Glutamatergic neuron (in vitro differentiated cells): Measurements from ENCODE around the gene EHBP1L1. TPM values are rescaled to one million over a fixed set of nuclear protein-coding genes. Genes with fewer than 3 reads are reported as not detected.

ENCODE experiments used
- DNase-seq: peaks from one replicate; pipeline ENCODE4 v3.0.0; 2022
- H3K27ac Mint-ChIP-seq: one replicate; pipeline ENCODE4 v1.8.0; 2020; ENCODE audit warnings: mild to moderate bottlenecking, mixed read lengths, inconsistent platforms; ENCODE audit not compliant: unreplicated experiment
- H3K27me3 Mint-ChIP-seq: one replicate; pipeline ENCODE4 v1.8.0; 2020; ENCODE audit warnings: mild to moderate bottlenecking, moderate library complexity, mixed read lengths, inconsistent platforms; ENCODE audit not compliant: unreplicated experiment
- H3K36me3 Mint-ChIP-seq: one replicate; pipeline ENCODE4 v1.8.0; 2020; ENCODE audit warnings: mild to moderate bottlenecking, mixed read lengths, inconsistent platforms; ENCODE audit not compliant: unreplicated experiment
- H3K4me1 Mint-ChIP-seq: one replicate; pipeline ENCODE4 v1.8.0; 2020; ENCODE audit warnings: mild to moderate bottlenecking, low read depth, mixed read lengths, inconsistent platforms; ENCODE audit not compliant: unreplicated experiment
- H3K4me3 Mint-ChIP-seq: one replicate; pipeline ENCODE4 v1.8.0; 2020; ENCODE audit warnings: mild to moderate bottlenecking, mixed read lengths, inconsistent platforms; ENCODE audit not compliant: unreplicated experiment
- H3K9me3 Mint-ChIP-seq: one replicate; pipeline ENCODE4 v1.8.0; 2020; ENCODE audit warnings: mild to moderate bottlenecking, moderate library complexity, mixed read lengths, inconsistent platforms; ENCODE audit not compliant: unreplicated experiment
- total RNA-seq: library from RNA; stranded (reverse); fragmentation: NEBNext Ultra II Directional; extraction: Animal tissue kit (Norgen Biotek cat#: 25700); gene quantifications from one replicate; pipeline ENCODE4 v1.2.1, GENCODE V29; 2021; ENCODE audit not compliant: unreplicated experiment
- TF ChIP-seq, protein P1 (sequence below): fragments of 200-600 bp; sonication (generic); IDR thresholded peaks from one replicate; pipeline ENCODE4 v1.5.0; 2021; ENCODE audit not compliant: partially characterized antibody, unreplicated experiment

EHBP1L1 gene
- total RNA-seq, 1 donor from 2014 or later = 14.2 TPM

DNA sequence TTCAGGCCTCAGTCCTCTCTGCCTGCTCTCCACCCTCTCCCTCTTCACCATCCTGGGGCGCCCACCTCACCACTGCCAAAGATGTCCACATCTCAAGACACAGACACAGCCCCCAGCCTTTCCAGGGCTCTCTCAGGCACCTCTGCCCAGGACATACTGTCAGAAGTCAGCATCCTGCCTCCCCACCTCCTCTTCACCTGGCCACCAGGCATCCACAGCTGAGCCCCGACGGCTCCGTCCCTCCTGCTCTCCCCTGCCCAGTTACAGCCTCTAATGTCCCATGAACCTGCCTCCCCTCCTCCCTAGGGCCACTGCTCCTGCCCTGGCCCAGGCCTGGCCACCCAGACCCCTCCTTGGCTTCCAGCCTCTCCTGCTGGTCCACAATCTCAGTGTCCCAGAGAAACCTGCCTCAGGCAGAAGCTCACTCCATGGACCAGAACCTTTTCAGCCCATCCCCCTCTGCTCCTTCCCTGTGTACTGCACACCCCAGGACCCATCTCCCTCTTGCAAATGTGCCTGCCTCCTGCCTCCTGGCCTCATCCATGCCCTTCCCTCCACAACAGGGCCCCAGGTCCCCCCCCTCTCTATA, 20.9 kb upstream of the EHBP1L1 start:
- no peaks in the 10 kb centered on the region for H3K36me3 Mint-ChIP-seq
- peaks cover 14% of the 10 kb centered on the region for H3K9me3 Mint-ChIP-seq
- H3K4me1 Mint-ChIP-seq = peaks cover 14% of the 10 kb centered on the region
- TF ChIP-seq, protein P1, sequence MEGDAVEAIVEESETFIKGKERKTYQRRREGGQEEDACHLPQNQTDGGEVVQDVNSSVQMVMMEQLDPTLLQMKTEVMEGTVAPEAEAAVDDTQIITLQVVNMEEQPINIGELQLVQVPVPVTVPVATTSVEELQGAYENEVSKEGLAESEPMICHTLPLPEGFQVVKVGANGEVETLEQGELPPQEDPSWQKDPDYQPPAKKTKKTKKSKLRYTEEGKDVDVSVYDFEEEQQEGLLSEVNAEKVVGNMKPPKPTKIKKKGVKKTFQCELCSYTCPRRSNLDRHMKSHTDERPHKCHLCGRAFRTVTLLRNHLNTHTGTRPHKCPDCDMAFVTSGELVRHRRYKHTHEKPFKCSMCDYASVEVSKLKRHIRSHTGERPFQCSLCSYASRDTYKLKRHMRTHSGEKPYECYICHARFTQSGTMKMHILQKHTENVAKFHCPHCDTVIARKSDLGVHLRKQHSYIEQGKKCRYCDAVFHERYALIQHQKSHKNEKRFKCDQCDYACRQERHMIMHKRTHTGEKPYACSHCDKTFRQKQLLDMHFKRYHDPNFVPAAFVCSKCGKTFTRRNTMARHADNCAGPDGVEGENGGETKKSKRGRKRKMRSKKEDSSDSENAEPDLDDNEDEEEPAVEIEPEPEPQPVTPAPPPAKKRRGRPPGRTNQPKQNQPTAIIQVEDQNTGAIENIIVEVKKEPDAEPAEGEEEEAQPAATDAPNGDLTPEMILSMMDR = no peak
- H3K27ac Mint-ChIP-seq = no peak overlapping the region
- H3K4me3 Mint-ChIP-seq = peak overlapping the region; percentile 36
- no peak for DNase-seq
- H3K27me3 Mint-ChIP-seq = peaks cover 20% of the 10 kb centered on the region

- DNase-seq = no peak
- Mint-ChIP-seq H3K36me3 (no peaks in the 10 kb centered on the region), H3K27me3 (peaks cover 22% of the 10 kb centered on the region), H3K4me1 (peaks cover 17% of the 10 kb centered on the region), H3K27ac (no peak overlapping the region), H3K4me3 (peak overlapping the region; percentile 61), H3K9me3 (peaks cover 14% of the 10 kb centered on the region)
- TF ChIP-seq, protein P1 = no peak
These were observed 20.1 kb upstream of the EHBP1L1 start for GRCh38 chr11:65555693-65556231.

DNA sequence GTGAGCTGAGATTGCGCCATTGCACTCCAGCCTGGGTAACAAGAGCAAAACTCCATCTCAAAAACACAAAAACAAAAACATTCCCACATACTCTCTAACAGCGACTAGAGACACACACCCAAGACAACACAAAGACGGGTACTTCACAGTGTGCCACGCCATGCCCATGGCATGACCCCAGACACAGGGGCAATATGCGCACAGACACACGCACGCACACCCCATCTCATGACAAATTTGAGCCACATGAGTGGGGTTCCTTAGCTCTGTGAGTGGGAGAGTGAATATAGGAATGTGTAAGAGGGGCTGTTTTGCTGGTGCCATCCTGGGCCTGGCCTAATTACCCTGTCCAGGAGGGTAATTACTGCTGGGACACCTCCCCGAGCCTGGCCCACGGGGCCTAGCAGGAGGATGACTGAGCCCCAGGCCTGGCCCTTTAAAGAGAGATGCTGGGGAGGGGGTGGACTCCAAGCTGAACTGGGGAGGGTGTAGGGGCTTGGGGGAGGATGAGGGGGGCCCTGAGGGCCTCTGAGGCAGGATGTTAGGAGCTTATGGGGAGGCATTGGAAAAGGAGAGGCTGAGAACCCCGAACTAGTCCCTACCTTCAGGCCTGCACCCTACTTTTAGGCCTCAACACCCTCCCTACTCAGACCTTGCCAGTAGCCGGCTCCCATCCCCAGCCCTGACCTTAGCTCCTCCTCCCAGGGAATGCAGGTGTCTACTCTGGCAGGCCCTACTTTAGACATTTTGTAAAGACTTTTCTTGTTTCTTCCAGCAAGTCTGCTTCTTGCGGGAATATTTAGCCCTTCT, 19.2 kb upstream of the EHBP1L1 start:
- Mint-ChIP-seq H3K27ac (no peak overlapping the region), H3K27me3 (peaks cover 17% of the 10 kb centered on the region), H3K36me3 (no peaks in the 10 kb centered on the region), H3K4me1 (peaks cover 15% of the 10 kb centered on the region), H3K9me3 (peaks cover 11% of the 10 kb centered on the region), H3K4me3 (peak overlapping the region; percentile 76)
- TF ChIP-seq, protein P1 = no peak
- no peak for DNase-seq

DNA sequence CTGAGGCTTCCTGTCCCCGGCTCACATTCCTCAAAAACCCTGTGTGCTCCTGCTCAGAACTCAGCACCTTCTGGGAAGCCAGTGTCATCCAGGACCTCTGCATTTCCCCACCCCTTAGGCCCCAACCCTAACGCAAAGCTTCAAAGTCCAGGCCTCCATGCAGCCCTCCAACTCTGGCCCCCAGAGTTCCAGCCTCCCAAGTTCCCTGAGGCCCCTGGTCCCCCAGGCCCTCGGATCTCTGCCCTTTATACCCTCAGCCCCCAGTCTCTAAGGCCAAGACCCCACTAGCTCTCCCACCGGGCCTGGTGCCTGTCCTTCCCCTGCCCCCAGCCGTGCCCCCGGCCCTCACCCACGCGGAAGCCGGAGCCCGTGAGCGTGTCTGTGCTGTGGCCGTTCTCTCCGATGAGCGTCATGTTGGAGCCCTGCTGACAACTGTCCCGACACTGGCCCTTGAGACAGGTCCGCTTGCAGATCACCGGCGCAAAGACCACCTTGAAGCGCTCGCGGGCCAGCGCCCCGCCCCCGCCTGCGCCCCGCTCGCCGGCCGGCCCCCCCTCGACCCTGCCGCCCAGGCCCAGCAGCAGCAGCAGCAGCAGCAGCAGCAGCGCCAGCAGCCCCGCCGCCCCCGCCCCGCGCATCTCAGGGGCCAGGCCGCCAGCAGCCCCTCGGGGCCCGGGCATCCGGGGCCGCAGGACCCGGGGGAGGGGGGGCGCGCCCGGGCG, 18.4 kb upstream of the EHBP1L1 start:
- Mint-ChIP-seq H3K27ac (no peak overlapping the region), H3K4me3 (peak overlapping the region; percentile 76), H3K27me3 (peaks cover 14% of the 10 kb centered on the region), H3K36me3 (no peaks in the 10 kb centered on the region), H3K4me1 (peaks cover 12% of the 10 kb centered on the region), H3K9me3 (peaks cover 8% of the 10 kb centered on the region)
- DNase-seq = no peak
- TF ChIP-seq, protein P1 = no peak
